Psoas muscle (tissue), 8 donors: ENCODE results near the gene SIRPA. TPM values are rescaled to one million over a fixed set of nuclear protein-coding genes. Genes with fewer than 3 reads are reported as not detected.

Experiments used
- ATAC-seq, 4 donors: fragments of 200-7000 bp; cut with Tn5 transposase; one replicate each; pipeline ENCODE4 v1.9.1; 2020; ENCODE audit warnings: moderate library complexity in 3 of 4, mild to moderate bottlenecking in 2 of 4
- DNase-seq, 2 donors: peaks; one replicate each; pipeline ENCODE4 v3.0.0-alpha.2; 2020
- H3K27ac ChIP-seq: fragments of 200-600 bp; one replicate; pipeline ENCODE4 v1.8.0; 2022
- H3K27me3 ChIP-seq, 3 donors: fragments of 200-600 bp in 1 of 3; one replicate each; pipeline versions ENCODE4 v1.6.1 to v1.8.0; 2013 to 2022; ENCODE audit warnings: low read length in 2 of 3, mild to moderate bottlenecking in 2 of 3, moderate library complexity in 1 of 3; ENCODE audit not compliant: insufficient read depth in 3 of 3
- H3K36me3 ChIP-seq, 2 donors: fragments of 200-600 bp in 1 of 2; one replicate each; pipeline versions ENCODE4 v1.6.1 to v1.8.0; 2013 to 2022; ENCODE audit warnings: low read depth in 1 of 2, mild to moderate bottlenecking in 1 of 2, moderate library complexity in 1 of 2; ENCODE audit not compliant: insufficient read depth in 1 of 2
- H3K4me1 ChIP-seq: fragments of 200-600 bp; one replicate; pipeline ENCODE4 v1.8.0; 2022
- H3K4me3 ChIP-seq: fragments of 200-600 bp; one replicate; pipeline ENCODE4 v1.8.0; 2022; ENCODE audit warnings: mild to moderate bottlenecking
- H3K9me3 ChIP-seq: fragments of 200-600 bp; one replicate; pipeline ENCODE4 v1.8.0; 2022
- CTCF ChIP-seq: fragments of 200-600 bp; IDR thresholded peaks from one replicate; pipeline ENCODE4 v1.8.0; 2022; ENCODE audit warnings: antibody characterized with exemption
- WGBS, 3 donors: extraction: QIAGEN DNeasy Blood & Tissue Kit; methylation state at CpG; one replicate each; pipeline versions ENCODE4 v1.1.6 to v1.1.7; 2013; 5-methylcytosine and 5-hydroxymethylcytosine counted together
- intact Hi-C, 2 donors: fragments of 100-400 bp; cut with DNase I; formaldehyde crosslinking; loops; one replicate each; pipeline versions ENCODE4 v1.11.0 to v1.14.2; 2022
- polyA plus RNA-seq, 3 donors: library from polyadenylated mRNA; stranded (reverse); fragments of 200-250 nt; gene quantifications; one replicate each; pipeline ENCODE4 v1.2.3, GENCODE V29; 2013
- total RNA-seq, 4 donors: library from RNA; stranded (reverse); fragmentation: NEBNext Ultra II Directional in 2 of 4; extraction: Animal tissue kit (Norgen Biotek cat#: 25700) in 2 of 4; gene quantifications; one replicate each; pipeline versions ENCODE4 v1.2.1 to v1.2.4, GENCODE V29; 2021 to 2023
- donor health status: healthy with polysubstance abuse.
- donor health status: DM: no; HTN: no; CAD: no; lungs with moderate emphysema.
- donor health status: Bipolar disorder and iron deficiency.
- donor health status: healthy.
- donor health status: DM: yes; HTN: yes; CAD: no.
- donor health status: DM: no; HTN: no; CAD: no.
- donor health status: DM: no; HTN: no; CAD: no.
- donor health status: DM: yes; HTN: yes; CAD: no.

SIRPA gene
- total and polyA plus RNA-seq, 7 donors, result 6.2 to 42.9 (median 15.3) TPM

- Histone ChIP-seq H3K4me3 (no peak overlapping the region), H3K27ac (no peak overlapping the region), H3K4me1 (peaks cover 15% of the 10 kb centered on the region), H3K27me3 (no peaks in the 10 kb centered on the region), H3K36me3 (peaks cover 0 to 4% of the 10 kb centered on the region in 2 donors), H3K9me3 (no peaks in the 10 kb centered on the region)
- no peak for ATAC-seq
- TF ChIP-seq CTCF, result no peak
- intact Hi-C loops, result no loop called here
- WGBS, 3 donors, result 75 to 87% (median 81%) methylated on average over 18 of the region's 18 CpGs
- DNase-seq, result no peak
Measured at GRCh38 chr20:1901704-1902103, 6.5 kb downstream of the SIRPA start.

- Histone ChIP-seq H3K4me3 (no peak overlapping the region), H3K4me1 (peaks cover 15% of the 10 kb centered on the region), H3K27me3 (no peaks in the 10 kb centered on the region), H3K27ac (no peak overlapping the region), H3K36me3 (peaks cover 0 to 4% of the 10 kb centered on the region in 2 donors), H3K9me3 (no peaks in the 10 kb centered on the region)
- WGBS, 3 donors, result 94 to 96% (median 95%) methylated on average over 4 of the region's 4 CpGs
- DNase-seq (no peak), ATAC-seq (no peak)
- no peak for TF ChIP-seq CTCF
- intact Hi-C loops, result no loop called here
Measured at GRCh38 chr20:1902188-1902587, 7.0 kb downstream of the SIRPA start.

- Histone ChIP-seq H3K4me1 (peaks cover 7% of the 10 kb centered on the region), H3K36me3 (no peaks in the 10 kb centered on the region), H3K27me3 (no peaks in the 10 kb centered on the region), H3K4me3 (no peak overlapping the region), H3K27ac (no peak overlapping the region), H3K9me3 (no peaks in the 10 kb centered on the region)
- intact Hi-C loops, result no loop called here
- no peak for TF ChIP-seq CTCF
- DNase-seq (no peak), ATAC-seq (no peak)
- WGBS, 3 donors, result 78 to 89% (median 88%) methylated on average over 9 of the region's 9 CpGs
Measured at GRCh38 chr20:1904135-1904534, 8.9 kb downstream of the SIRPA start.

- intact Hi-C loops, result no loop called here
- Histone ChIP-seq H3K27me3 (no peaks in the 10 kb centered on the region), H3K27ac (no peak overlapping the region), H3K4me1 (peaks cover 7% of the 10 kb centered on the region), H3K9me3 (no peaks in the 10 kb centered on the region), H3K4me3 (no peak overlapping the region), H3K36me3 (no peaks in the 10 kb centered on the region)
- ATAC-seq (no peak), DNase-seq (no peak)
- WGBS, 3 donors, result 89 to 94% (median 89%) methylated on average over 10 of the region's 10 CpGs
- TF ChIP-seq CTCF, result no peak
Measured at GRCh38 chr20:1905009-1905408, 9.8 kb downstream of the SIRPA start.

GRCh38 chr20:1905693-1906092 lies 10.5 kb downstream of the SIRPA start:
- H3K9me3 ChIP-seq, result no peaks in the 10 kb centered on the region
- DNase-seq (no peak), ATAC-seq (no peak)
- TF ChIP-seq CTCF, result no peak
- H3K4me1 ChIP-seq, result peaks cover under 1% of the 10 kb centered on the region
- H3K27me3 ChIP-seq, result no peaks in the 10 kb centered on the region
- intact Hi-C loops, result no loop called here
- no peak overlapping the region for H3K4me3 ChIP-seq
- H3K36me3 ChIP-seq, result no peaks in the 10 kb centered on the region
- 75 to 89% (median 84%) methylated on average over 9 of the region's 9 CpGs for WGBS, 3 donors
- H3K27ac ChIP-seq, result no peak overlapping the region
